ENCODE data around the gene CDK15. TPM values are rescaled to one million over a fixed set of nuclear protein-coding genes. Genes with fewer than 3 reads are reported as not detected.

The CDK15 gene
- total RNA-seq, 1 experiment from 2014 or later: not detected

DNA sequence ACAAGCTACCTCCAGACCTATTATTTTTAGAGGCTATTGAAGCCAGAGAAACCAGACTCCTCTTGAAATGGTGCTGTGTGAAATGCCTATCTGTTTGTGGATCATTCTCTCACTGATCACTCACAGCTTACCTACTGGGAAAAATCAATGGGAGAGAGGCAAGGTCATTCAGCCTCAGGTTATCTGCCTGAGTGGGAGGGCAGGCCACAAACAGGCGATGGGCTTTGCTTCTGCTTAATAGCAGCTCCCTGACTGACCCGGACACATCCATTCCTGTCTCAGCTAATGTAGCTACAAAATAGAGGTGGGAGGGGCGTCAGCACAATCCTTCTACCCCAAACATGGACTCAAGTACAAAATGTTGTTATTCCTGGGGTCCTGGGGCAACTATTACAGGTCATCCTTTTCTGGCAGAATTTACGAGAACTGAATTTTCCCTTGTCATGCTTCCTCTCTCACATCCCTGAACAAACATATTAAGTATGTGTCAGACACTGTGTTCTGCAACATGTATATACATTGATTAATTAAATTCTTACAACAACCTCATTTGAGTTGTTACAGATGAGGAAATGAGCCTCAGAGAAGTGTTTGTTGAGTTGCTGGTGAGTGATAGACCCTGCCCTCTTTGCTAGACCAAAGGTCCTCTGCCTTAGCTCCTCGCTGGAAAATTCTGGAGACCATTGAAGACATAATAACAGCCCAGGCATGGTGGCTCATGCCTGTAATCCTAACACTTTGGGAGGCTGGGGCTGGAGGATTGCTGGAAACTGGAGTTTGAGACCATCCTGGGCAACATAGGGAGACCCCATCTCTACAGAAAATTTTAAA is 60.5 kb downstream of the CDK15 start:
- ChIA-PET POLR2A (no interaction called here), CTCF (interaction anchor here (0.8 to 1.3 kb wide), 3 partner anchors 11 to 14 kb away, joined by 3 to 4 read pairs (median 3); no protein-coding TSS in a partner anchor)
- peak; percentile 82 for ATAC-seq
- H3K27ac Mint-ChIP-seq: no peak overlapping the region; the same call in 1 of the 2 replicates
- TF ChIP-seq MXD4 (CRISPR knock-in tag; IDR thresholded peaks at IDR 0.05; ENCODE audit: borderline replicate concordance) (no peak), GABPB1 (CRISPR knock-in tag; IDR thresholded peaks at IDR 0.05) (no peak), ZNF671 (CRISPR knock-in tag; IDR thresholded peaks at IDR 0.05) (no peak), ZNF219 (CRISPR knock-in tag; IDR thresholded peaks at IDR 0.05; ENCODE audit: borderline replicate concordance) (no peak), HMGA2 (CRISPR knock-in tag; IDR thresholded peaks at IDR 0.05) (no peak), NR1H2 (CRISPR knock-in tag; IDR thresholded peaks at IDR 0.05) (no peak), ZBTB21 (CRISPR knock-in tag; IDR thresholded peaks at IDR 0.05; ENCODE audit: borderline replicate concordance) (no peak), ZNF263 (CRISPR knock-in tag; IDR thresholded peaks at IDR 0.05; ENCODE audit: low read depth) (no peak), FOXJ3 (CRISPR knock-in tag; IDR thresholded peaks at IDR 0.05; ENCODE audit: borderline replicate concordance) (no peak), ATF1 (CRISPR knock-in tag; IDR thresholded peaks at IDR 0.05) (no peak), ZNF317 (CRISPR knock-in tag; IDR thresholded peaks at IDR 0.05; ENCODE audit: borderline replicate concordance, low read depth) (no peak)
- TF ChIP-seq, protein P1, sequence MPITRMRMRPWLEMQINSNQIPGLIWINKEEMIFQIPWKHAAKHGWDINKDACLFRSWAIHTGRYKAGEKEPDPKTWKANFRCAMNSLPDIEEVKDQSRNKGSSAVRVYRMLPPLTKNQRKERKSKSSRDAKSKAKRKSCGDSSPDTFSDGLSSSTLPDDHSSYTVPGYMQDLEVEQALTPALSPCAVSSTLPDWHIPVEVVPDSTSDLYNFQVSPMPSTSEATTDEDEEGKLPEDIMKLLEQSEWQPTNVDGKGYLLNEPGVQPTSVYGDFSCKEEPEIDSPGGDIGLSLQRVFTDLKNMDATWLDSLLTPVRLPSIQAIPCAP (CRISPR knock-in tag; IDR thresholded peaks at IDR 0.05): no peak
- TF ChIP-seq, protein P2, sequence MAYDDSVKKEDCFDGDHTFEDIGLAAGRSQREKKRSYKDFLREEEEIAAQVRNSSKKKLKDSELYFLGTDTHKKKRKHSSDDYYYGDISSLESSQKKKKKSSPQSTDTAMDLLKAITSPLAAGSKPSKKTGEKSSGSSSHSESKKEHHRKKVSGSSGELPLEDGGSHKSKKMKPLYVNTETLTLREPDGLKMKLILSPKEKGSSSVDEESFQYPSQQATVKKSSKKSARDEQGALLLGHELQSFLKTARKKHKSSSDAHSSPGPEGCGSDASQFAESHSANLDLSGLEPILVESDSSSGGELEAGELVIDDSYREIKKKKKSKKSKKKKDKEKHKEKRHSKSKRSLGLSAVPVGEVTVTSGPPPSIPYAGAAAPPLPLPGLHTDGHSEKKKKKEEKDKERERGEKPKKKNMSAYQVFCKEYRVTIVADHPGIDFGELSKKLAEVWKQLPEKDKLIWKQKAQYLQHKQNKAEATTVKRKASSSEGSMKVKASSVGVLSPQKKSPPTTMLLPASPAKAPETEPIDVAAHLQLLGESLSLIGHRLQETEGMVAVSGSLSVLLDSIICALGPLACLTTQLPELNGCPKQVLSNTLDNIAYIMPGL (CRISPR knock-in tag; IDR thresholded peaks at IDR 0.05): no peak
- TF ChIP-seq, protein P3, sequence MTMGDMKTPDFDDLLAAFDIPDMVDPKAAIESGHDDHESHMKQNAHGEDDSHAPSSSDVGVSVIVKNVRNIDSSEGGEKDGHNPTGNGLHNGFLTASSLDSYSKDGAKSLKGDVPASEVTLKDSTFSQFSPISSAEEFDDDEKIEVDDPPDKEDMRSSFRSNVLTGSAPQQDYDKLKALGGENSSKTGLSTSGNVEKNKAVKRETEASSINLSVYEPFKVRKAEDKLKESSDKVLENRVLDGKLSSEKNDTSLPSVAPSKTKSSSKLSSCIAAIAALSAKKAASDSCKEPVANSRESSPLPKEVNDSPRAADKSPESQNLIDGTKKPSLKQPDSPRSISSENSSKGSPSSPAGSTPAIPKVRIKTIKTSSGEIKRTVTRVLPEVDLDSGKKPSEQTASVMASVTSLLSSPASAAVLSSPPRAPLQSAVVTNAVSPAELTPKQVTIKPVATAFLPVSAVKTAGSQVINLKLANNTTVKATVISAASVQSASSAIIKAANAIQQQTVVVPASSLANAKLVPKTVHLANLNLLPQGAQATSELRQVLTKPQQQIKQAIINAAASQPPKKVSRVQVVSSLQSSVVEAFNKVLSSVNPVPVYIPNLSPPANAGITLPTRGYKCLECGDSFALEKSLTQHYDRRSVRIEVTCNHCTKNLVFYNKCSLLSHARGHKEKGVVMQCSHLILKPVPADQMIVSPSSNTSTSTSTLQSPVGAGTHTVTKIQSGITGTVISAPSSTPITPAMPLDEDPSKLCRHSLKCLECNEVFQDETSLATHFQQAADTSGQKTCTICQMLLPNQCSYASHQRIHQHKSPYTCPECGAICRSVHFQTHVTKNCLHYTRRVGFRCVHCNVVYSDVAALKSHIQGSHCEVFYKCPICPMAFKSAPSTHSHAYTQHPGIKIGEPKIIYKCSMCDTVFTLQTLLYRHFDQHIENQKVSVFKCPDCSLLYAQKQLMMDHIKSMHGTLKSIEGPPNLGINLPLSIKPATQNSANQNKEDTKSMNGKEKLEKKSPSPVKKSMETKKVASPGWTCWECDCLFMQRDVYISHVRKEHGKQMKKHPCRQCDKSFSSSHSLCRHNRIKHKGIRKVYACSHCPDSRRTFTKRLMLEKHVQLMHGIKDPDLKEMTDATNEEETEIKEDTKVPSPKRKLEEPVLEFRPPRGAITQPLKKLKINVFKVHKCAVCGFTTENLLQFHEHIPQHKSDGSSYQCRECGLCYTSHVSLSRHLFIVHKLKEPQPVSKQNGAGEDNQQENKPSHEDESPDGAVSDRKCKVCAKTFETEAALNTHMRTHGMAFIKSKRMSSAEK (CRISPR knock-in tag; IDR thresholded peaks at IDR 0.05; ENCODE audit: borderline replicate concordance): no peak
- TF ChIP-seq, protein P4, sequence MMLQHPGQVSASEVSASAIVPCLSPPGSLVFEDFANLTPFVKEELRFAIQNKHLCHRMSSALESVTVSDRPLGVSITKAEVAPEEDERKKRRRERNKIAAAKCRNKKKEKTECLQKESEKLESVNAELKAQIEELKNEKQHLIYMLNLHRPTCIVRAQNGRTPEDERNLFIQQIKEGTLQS (CRISPR knock-in tag; conservative IDR thresholded peaks at IDR 0.05): no peak
- TF ChIP-seq, protein P5, sequence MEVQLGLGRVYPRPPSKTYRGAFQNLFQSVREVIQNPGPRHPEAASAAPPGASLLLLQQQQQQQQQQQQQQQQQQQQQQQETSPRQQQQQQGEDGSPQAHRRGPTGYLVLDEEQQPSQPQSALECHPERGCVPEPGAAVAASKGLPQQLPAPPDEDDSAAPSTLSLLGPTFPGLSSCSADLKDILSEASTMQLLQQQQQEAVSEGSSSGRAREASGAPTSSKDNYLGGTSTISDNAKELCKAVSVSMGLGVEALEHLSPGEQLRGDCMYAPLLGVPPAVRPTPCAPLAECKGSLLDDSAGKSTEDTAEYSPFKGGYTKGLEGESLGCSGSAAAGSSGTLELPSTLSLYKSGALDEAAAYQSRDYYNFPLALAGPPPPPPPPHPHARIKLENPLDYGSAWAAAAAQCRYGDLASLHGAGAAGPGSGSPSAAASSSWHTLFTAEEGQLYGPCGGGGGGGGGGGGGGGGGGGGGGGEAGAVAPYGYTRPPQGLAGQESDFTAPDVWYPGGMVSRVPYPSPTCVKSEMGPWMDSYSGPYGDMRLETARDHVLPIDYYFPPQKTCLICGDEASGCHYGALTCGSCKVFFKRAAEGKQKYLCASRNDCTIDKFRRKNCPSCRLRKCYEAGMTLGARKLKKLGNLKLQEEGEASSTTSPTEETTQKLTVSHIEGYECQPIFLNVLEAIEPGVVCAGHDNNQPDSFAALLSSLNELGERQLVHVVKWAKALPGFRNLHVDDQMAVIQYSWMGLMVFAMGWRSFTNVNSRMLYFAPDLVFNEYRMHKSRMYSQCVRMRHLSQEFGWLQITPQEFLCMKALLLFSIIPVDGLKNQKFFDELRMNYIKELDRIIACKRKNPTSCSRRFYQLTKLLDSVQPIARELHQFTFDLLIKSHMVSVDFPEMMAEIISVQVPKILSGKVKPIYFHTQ (CRISPR knock-in tag; IDR thresholded peaks at IDR 0.05): no peak
- peaks cover 2% of the 10 kb centered on the region; the same call in 1 of the 2 replicates for H3K9me3 Mint-ChIP-seq
- DNase-seq (ENCODE audit: low spot score): no peak
- no peaks in the 10 kb centered on the region for H3K27me3 Mint-ChIP-seq (ENCODE audit: low read depth)
- H3K4me1 Mint-ChIP-seq: peaks cover 15% of the 10 kb centered on the region
- H3K4me3 Mint-ChIP-seq: no peak overlapping the region
- H3K36me3 Mint-ChIP-seq: no peaks in the 10 kb centered on the region

All from WTC11 (cell line).